ENCODE measurements around the gene ABCA1. TPM values are rescaled to one million over a fixed set of nuclear protein-coding genes. Genes with fewer than 3 reads are reported as not detected.

Gene ABCA1
- total and polyA plus RNA-seq, 2 of the 4 experiments (the other 2 are of a cell fraction), result 5.8 to 52.2 TPM

DNA sequence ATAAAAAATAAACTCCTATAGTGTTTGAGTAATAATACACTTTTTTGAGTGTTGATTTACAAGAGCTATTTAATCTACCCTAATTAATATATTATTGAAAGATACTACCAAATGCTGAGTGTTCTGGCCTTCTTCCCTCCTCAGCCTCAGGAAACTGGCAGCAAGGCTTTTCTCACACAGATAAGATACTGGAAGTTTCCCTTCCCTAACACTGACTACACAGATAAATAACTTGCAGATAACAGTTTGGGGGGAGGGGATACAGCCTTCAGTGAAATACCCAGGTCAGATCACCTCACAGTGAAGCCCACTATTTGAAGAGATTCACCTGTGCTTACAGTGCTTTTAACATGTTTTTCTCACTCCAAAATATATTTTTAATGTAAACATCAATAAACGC, 182.1 kb downstream of the ABCA1 start:
- H4K20me1 ChIP-seq (ENCODE audit: insufficient read depth, low read length), result no peaks in the 10 kb centered on the region
- no peak overlapping the region for H3K23ac ChIP-seq (ENCODE audit: low read depth, low read length)
- H2BK15ac ChIP-seq (ENCODE audit: low read depth, low read length), result no peak overlapping the region
- intact Hi-C loops (cut with micrococcal nuclease), result loop anchor here (5.0 kb wide), 1 partner anchor 654 kb away; the partner anchor contains the start of gene SMC2
- H3K27ac ChIP-seq (ENCODE audit: insufficient read depth, low read length), result no peak overlapping the region
- no peak overlapping the region for H2BK20ac ChIP-seq (ENCODE audit: low read depth, low read length)
- no peak overlapping the region for H3K4me3 ChIP-seq (ENCODE audit: insufficient read depth, low read depth, low read length)
- in situ Hi-C loops (cut with MboI; ENCODE audit: low sequenced_read_pairs), result no loop called here
- no peak overlapping the region for H3K9ac ChIP-seq (ENCODE audit: low read depth, low read length)
- H2BK5ac ChIP-seq (ENCODE audit: low read depth, low read length, poor library complexity, severe bottlenecking), result no peak overlapping the region
- ChIA-PET CTCF (no interaction called here), POLR2A (ENCODE audit: unreplicated experiment) (no interaction called here)
- H3K18ac ChIP-seq (ENCODE audit: low read depth, low read length), result no peak overlapping the region
- no peaks in the 10 kb centered on the region for H3K9me1 ChIP-seq (ENCODE audit: insufficient read depth, low read length)
- no peak overlapping the region for H2AFZ ChIP-seq (replicated peaks; ENCODE audit: low read length, poor library complexity)
- H3K4ac ChIP-seq (ENCODE audit: low read depth, low read length), result no peak overlapping the region
- H2AK9ac ChIP-seq (replicated peaks; ENCODE audit: low read depth, low read length, poor library complexity), result no peak overlapping the region
- H3K9me3 ChIP-seq (ENCODE audit: control insufficient read depth, insufficient read depth, low read length), result no peaks in the 10 kb centered on the region
- H4K91ac ChIP-seq (ENCODE audit: insufficient read depth, low read depth, low read length), result no peak overlapping the region
- H4K8ac ChIP-seq (ENCODE audit: low read depth in 2 of 2, low read length in 2 of 2), result no peak overlapping the region
- peaks cover 11 to 24% of the 10 kb centered on the region in 2 experiments for H3K79me1 ChIP-seq (ENCODE audit: low read depth in 1 of 2, low read length in 2 of 2)
- ATAC-seq (ENCODE audit: low read depth) (no peak), DNase-seq (no peak)
- H2BK120ac ChIP-seq (ENCODE audit: low read depth, low read length), result no peak overlapping the region
- H3K36me3 ChIP-seq (ENCODE audit: control insufficient read depth, insufficient read depth, low read length), result no peaks in the 10 kb centered on the region
- H3K14ac ChIP-seq (replicated peaks; ENCODE audit: low read depth, low read length), result no peak overlapping the region
- no peak overlapping the region for H3K4me2 ChIP-seq (ENCODE audit: low read depth, low read length)
- H3K27me3 ChIP-seq (ENCODE audit: control insufficient read depth, insufficient read depth, low read length), result no peaks in the 10 kb centered on the region
- dilution Hi-C loops (cut with HindIII; ENCODE audit: low sequenced_read_pairs, unreplicated experiment), result no loop called here
- no CpG with 5 or more reads among the region's 1 CpG for WGBS, 2 experiments (ENCODE audit: extremely low coverage in 2 of 2, insufficient read length in 1 of 2)
- BruUV-seq (replicated peaks), result no TSS peak
- TF ChIP-seq POLR2A (IDR thresholded peaks at IDR 0.05; ENCODE audit: low read depth, low read length) (no peak), BHLHE40 (IDR thresholded peaks at IDR 0.05; ENCODE audit: low read depth, low read length) (no peak), FOS (IDR thresholded peaks at IDR 0.05; ENCODE audit: low read depth, low read length) (no peak), MAZ (IDR thresholded peaks at IDR 0.05; ENCODE audit: borderline replicate concordance, low read depth, low read length) (no peak), CHD1 (IDR thresholded peaks at IDR 0.05; ENCODE audit: low read depth, low read length) (no peak), CEBPB (IDR thresholded peaks at IDR 0.05; ENCODE audit: low read depth, low read length) (no peak), NFE2L2 (IDR thresholded peaks at IDR 0.05; ENCODE audit: low read depth, low read length) (no peak), RAD21 (IDR thresholded peaks at IDR 0.05; ENCODE audit: low read length) (no peak), RFX5 (IDR thresholded peaks at IDR 0.05; ENCODE audit: low read depth, low read length) (no peak), SMC3 (IDR thresholded peaks at IDR 0.05; ENCODE audit: low read depth, low read length) (no peak)
- TF ChIP-seq, protein P1, sequence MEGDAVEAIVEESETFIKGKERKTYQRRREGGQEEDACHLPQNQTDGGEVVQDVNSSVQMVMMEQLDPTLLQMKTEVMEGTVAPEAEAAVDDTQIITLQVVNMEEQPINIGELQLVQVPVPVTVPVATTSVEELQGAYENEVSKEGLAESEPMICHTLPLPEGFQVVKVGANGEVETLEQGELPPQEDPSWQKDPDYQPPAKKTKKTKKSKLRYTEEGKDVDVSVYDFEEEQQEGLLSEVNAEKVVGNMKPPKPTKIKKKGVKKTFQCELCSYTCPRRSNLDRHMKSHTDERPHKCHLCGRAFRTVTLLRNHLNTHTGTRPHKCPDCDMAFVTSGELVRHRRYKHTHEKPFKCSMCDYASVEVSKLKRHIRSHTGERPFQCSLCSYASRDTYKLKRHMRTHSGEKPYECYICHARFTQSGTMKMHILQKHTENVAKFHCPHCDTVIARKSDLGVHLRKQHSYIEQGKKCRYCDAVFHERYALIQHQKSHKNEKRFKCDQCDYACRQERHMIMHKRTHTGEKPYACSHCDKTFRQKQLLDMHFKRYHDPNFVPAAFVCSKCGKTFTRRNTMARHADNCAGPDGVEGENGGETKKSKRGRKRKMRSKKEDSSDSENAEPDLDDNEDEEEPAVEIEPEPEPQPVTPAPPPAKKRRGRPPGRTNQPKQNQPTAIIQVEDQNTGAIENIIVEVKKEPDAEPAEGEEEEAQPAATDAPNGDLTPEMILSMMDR (conservative IDR thresholded peaks at IDR 0.05; ENCODE audit: low read depth, low read length), result no peak
- no peak overlapping the region for H4K5ac ChIP-seq (ENCODE audit: low read depth, low read length)
- H2AK5ac ChIP-seq (ENCODE audit: low read depth, low read length), result no peak overlapping the region
- peaks cover 2% of the 10 kb centered on the region; the same call in 1 of the 2 replicates for H3K4me1 ChIP-seq (ENCODE audit: control insufficient read depth, insufficient read depth, low read length)
- no peak overlapping the region for H3K56ac ChIP-seq (ENCODE audit: extremely low read depth, insufficient read depth, low read length)
